NCI-H2227 treated with DMSO at 0.1 percent for 48 hours (cell line): ENCODE measurements around the gene STAM2.
"Not testable (repeated sequence)": the region's sequence is repeated elsewhere in the genome, so short reads cannot be mapped to it uniquely, and the experiment has no call there.

Experiments used
- DNase-seq: peaks from one replicate; lab custom pipeline; 2025; lab: John Stamatoyannopoulos, UW

The STAM2 gene

GRCh38 chr2:152172201-152172785 lies 3.3 kb downstream of the STAM2 start:
- DNase-seq = not testable (repeated sequence)

- DNase-seq = no peak
Measured at GRCh38 chr2:152171718-152172117, 3.8 kb downstream of the STAM2 start.

GRCh38 chr2:152169158-152169557 lies 6.4 kb downstream of the STAM2 start:
- DNase-seq = not testable (repeated sequence)

- DNase-seq = not testable (repeated sequence)
Measured at GRCh38 chr2:152167470-152167869, 8.1 kb downstream of the STAM2 start.

GRCh38 chr2:152167065-152167464 lies 8.5 kb downstream of the STAM2 start:
- no peak for DNase-seq

GRCh38 chr2:152166633-152167032 lies 8.9 kb downstream of the STAM2 start:
- DNase-seq = no peak

- DNase-seq = no peak
Measured at GRCh38 chr2:152165780-152166179, 9.8 kb downstream of the STAM2 start.

GRCh38 chr2:152165306-152165705 lies 10.3 kb downstream of the STAM2 start:
- DNase-seq = no peak

GRCh38 chr2:152163669-152164068 lies 11.9 kb downstream of the STAM2 start:
- not testable (repeated sequence) for DNase-seq

GRCh38 chr2:152162141-152162540 lies 13.4 kb downstream of the STAM2 start:
- no peak for DNase-seq

- no peak for DNase-seq
Measured at GRCh38 chr2:152161598-152161997, 14.0 kb downstream of the STAM2 start.

- not testable (repeated sequence) for DNase-seq
Measured at GRCh38 chr2:152160378-152160777, 15.2 kb downstream of the STAM2 start.

- DNase-seq = no peak
Measured at GRCh38 chr2:152157253-152157652, 18.3 kb downstream of the STAM2 start.

GRCh38 chr2:152155209-152155608 lies 20.4 kb downstream of the STAM2 start:
- DNase-seq = no peak

GRCh38 chr2:152154462-152154861 lies 21.1 kb downstream of the STAM2 start:
- no peak for DNase-seq

- DNase-seq = no peak
Measured at GRCh38 chr2:152134488-152135280, 40.9 kb downstream of the STAM2 start.

GRCh38 chr2:152132306-152132705 lies 43.3 kb downstream of the STAM2 start:
- no peak for DNase-seq

- DNase-seq = no peak
Measured at GRCh38 chr2:152127628-152128027, 47.9 kb downstream of the STAM2 start.

GRCh38 chr2:152126664-152127063 lies 48.9 kb downstream of the STAM2 start:
- DNase-seq = no peak

- DNase-seq = no peak
Measured at GRCh38 chr2:152122161-152122560, 53.4 kb downstream of the STAM2 start.

GRCh38 chr2:152120430-152120829 lies 55.1 kb downstream of the STAM2 start:
- no peak for DNase-seq

GRCh38 chr2:152115952-152116351 lies 59.6 kb downstream of the STAM2 start:
- DNase-seq = no peak

- no peak for DNase-seq
Measured at GRCh38 chr2:152114366-152114765, 61.2 kb downstream of the STAM2 start.

- DNase-seq = not testable (repeated sequence)
Measured at GRCh38 chr2:152107140-152107539, 68.4 kb downstream of the STAM2 start.
